HepG2 (cell line): ENCODE measurements around the gene SEMA3C. TPM values are rescaled to one million over a fixed set of nuclear protein-coding genes. Genes with fewer than 3 reads are reported as not detected.

Experiments used
- ATAC-seq: fragments of 200-7000 bp; cut with Tn5 transposase; 3 replicates; pipeline ENCODE4 v1.9.1; 2020; ENCODE audit warnings: mild to moderate bottlenecking, moderate library complexity
- BruUV-seq: library from RNA; stranded (reverse); fragments of 400-500 nt; replicated peaks from 2 replicates; lab custom pipeline; 2021; lab: Mats Ljungman, UMichigan
- CTCF ChIA-PET: fragments of 300-600 bp; formaldehyde crosslinking; extraction: SDS; loops from one replicate; lab custom pipeline; 2021; ENCODE audit warnings: low total read pairs, inconsistent platforms, low intra/inter-chr PET ratio; lab: Yijun Ruan, JAX
- POLR2A ChIA-PET: fragments of 350-600 bp; sonication (Branson Sonifier 250); formaldehyde crosslinking; loops from one replicate; lab custom pipeline; 2020; ENCODE audit warnings: antibody characterized with exemption, inconsistent platforms; lab: Yijun Ruan, JAX
- DNase-seq: peaks from one replicate; pipeline ENCODE4 v3.0.0-alpha.2; 2015; ENCODE audit warnings: low spot score
- FAIRE-seq: peaks from 3 replicates; lab custom pipeline; 2011; peaks lifted over from hg19 to GRCh38; lab: Jason Lieb, UNC
- H2AFZ ChIP-seq: one replicate; pipeline ENCODE4 v1.6.1; 2011; ENCODE audit warnings: low read length, inconsistent platforms
- H3K27ac ChIP-seq: fragments of 300-600 bp; 3 replicates; pipeline ENCODE4 v1.8.0; 2011; ENCODE audit warnings: mixed run types, mild to moderate bottlenecking, mixed read lengths, low read length, inconsistent platforms; ENCODE audit not compliant: insufficient read depth; ENCODE audit errors: extremely low read length
- H3K27me3 ChIP-seq, 2 experiments: fragments of 200-600 bp in 1 of 2; 2 replicates in 1 of 2; 3 replicates in 1 of 2; pipeline versions ENCODE4 v1.6.0 to v1.8.0; 2011; ENCODE audit warnings: low read length in 2 of 2, mild to moderate bottlenecking in 2 of 2, moderate library complexity in 2 of 2, inconsistent platforms in 1 of 2; ENCODE audit not compliant: insufficient read depth in 2 of 2, control insufficient read depth in 1 of 2
- H3K36me3 ChIP-seq, 2 experiments: fragments of 200-600 bp in 1 of 2; replicated peaks in 1 of 2; 2 replicates in 1 of 2; 3 replicates in 1 of 2; pipeline versions ENCODE4 v1.5.1 to v1.8.0; 2011; ENCODE audit warnings: low read length in 2 of 2, inconsistent platforms in 1 of 2; ENCODE audit not compliant: insufficient read depth in 2 of 2, control insufficient read depth in 1 of 2
- H3K4me1 ChIP-seq: 2 replicates; pipeline ENCODE4 v1.5.1; 2012; ENCODE audit warnings: low read length, inconsistent platforms; ENCODE audit not compliant: insufficient read depth
- H3K4me2 ChIP-seq: 2 replicates; pipeline ENCODE4 v1.6.0; 2011; ENCODE audit warnings: low read depth, low read length, inconsistent platforms
- H3K4me3 ChIP-seq, 3 experiments: fragments of 200-600 bp in 1 of 3; sonication (generic), shearing (Covaris generic) in 1 of 3; replicated peaks in 1 of 3; 2 replicates each; pipeline ENCODE4 v1.5.1; 2011 to 2016; ENCODE audit warnings: low read length in 3 of 3, inconsistent platforms in 2 of 3, low read depth in 2 of 3, mild to moderate bottlenecking in 2 of 3, control low read depth in 1 of 3, mixed read lengths in 1 of 3; ENCODE audit not compliant: insufficient read depth in 1 of 3
- H3K79me2 ChIP-seq: one replicate; pipeline ENCODE4 v1.6.1; 2011; ENCODE audit warnings: low read length, inconsistent platforms; ENCODE audit not compliant: insufficient read depth
- H3K9ac ChIP-seq: 2 replicates; pipeline ENCODE4 v1.6.0; 2011; ENCODE audit warnings: mild to moderate bottlenecking, low read depth, low read length, inconsistent platforms; ENCODE audit not compliant: insufficient read depth
- H3K9me3 ChIP-seq: 2 replicates; pipeline ENCODE4 v1.5.1; 2012; ENCODE audit warnings: mild to moderate bottlenecking, low read length
- H4K20me1 ChIP-seq: 2 replicates; pipeline ENCODE4 v1.6.0; 2011; ENCODE audit warnings: inconsistent platforms, mild to moderate bottlenecking, low read length, moderate library complexity; ENCODE audit not compliant: insufficient read depth
- ARID3A ChIP-seq: IDR thresholded peaks from 2 replicates; pipeline ENCODE4 v1.6.1; 2012; ENCODE audit warnings: low read depth, low read length, improper control_type of control experiment
- FOXP4 ChIP-seq: sonication (generic); formaldehyde crosslinking; IDR thresholded peaks from 2 replicates; pipeline ENCODE4 v1.4.0; 2020; ENCODE audit warnings: missing genetic modification reagents
- GLI4 ChIP-seq: sonication (generic); formaldehyde crosslinking; IDR thresholded peaks from 2 replicates; pipeline ENCODE4 v1.5.1; 2020; ENCODE audit warnings: missing genetic modification reagents, mild to moderate bottlenecking, moderate library complexity, borderline replicate concordance
- HDAC2 ChIP-seq: sonication (generic); formaldehyde crosslinking; IDR thresholded peaks from 2 replicates; pipeline ENCODE4 v1.4.0; 2020; ENCODE audit warnings: missing genetic modification reagents
- IRF1 ChIP-seq: sonication (generic); formaldehyde crosslinking; IDR thresholded peaks from 2 replicates; pipeline ENCODE4 v1.4.0; 2020; ENCODE audit warnings: low read depth, mild to moderate bottlenecking, missing genetic modification reagents
- KDM1A ChIP-seq: IDR thresholded peaks from 2 replicates; pipeline ENCODE4 v1.6.1; 2016; ENCODE audit warnings: missing compliant biosample characterization
- KLF9 ChIP-seq: IDR thresholded peaks from 2 replicates; pipeline ENCODE4 v1.6.1; 2016; ENCODE audit warnings: low read depth
- MAFK ChIP-seq, 2 experiments: IDR thresholded peaks in 1 of 2; conservative IDR thresholded peaks in 1 of 2; 2 replicates each; pipeline ENCODE4 v1.6.1; 2011; ENCODE audit warnings: improper control_type of control experiment in 2 of 2, low read length in 2 of 2
- NCOR1 ChIP-seq: fragments of 200-600 bp; sonication (generic); IDR thresholded peaks from 2 replicates; pipeline ENCODE4 v1.7.0; 2017; ENCODE audit warnings: antibody characterized with exemption, low read length, borderline replicate concordance
- SALL2 ChIP-seq: sonication (generic); formaldehyde crosslinking; IDR thresholded peaks from 2 replicates; pipeline ENCODE4 v1.8.1; 2023; ENCODE audit warnings: mild to moderate bottlenecking, missing genetic modification reagents, inconsistent platforms
- SIN3B ChIP-seq: fragments of 150-350 bp; IDR thresholded peaks from 2 replicates; pipeline ENCODE4 v1.6.1; 2014; ENCODE audit warnings: low read length
- U2AF1 ChIP-seq: fragments of 200-400 bp; formaldehyde crosslinking; optimal IDR thresholded peaks from 2 replicates; pipeline ENCODE3; 2017; ENCODE audit warnings: mild to moderate bottlenecking, low read depth, low read length
- ZFAT ChIP-seq: sonication (generic); formaldehyde crosslinking; conservative IDR thresholded peaks from 2 replicates; pipeline ENCODE4 v1.8.1; 2023; ENCODE audit warnings: missing genetic modification reagents, inconsistent platforms
- ZKSCAN1 ChIP-seq: fragments of 150-350 bp; IDR thresholded peaks from 2 replicates; pipeline ENCODE4 v1.6.1; 2014; ENCODE audit warnings: low read length
- ZNF367 ChIP-seq: sonication (generic); formaldehyde crosslinking; IDR thresholded peaks from 2 replicates; pipeline ENCODE4 v1.4.0; 2020; ENCODE audit warnings: missing genetic modification reagents, borderline replicate concordance
- WGBS: methylation state at CpG from one replicate; pipeline ENCODE4 v1.1.6; 2017; ENCODE audit warnings: low lambda C conversion rate; 5-methylcytosine and 5-hydroxymethylcytosine counted together
- in situ Hi-C: cut with HindIII; loops from 2 replicates; pipeline ENCODE4 v1.10.0; 2017; ENCODE audit warnings: low pct_unique_long_range_greater_than_20kb; ENCODE audit not compliant: extremely low pct_ligation_motif_present
- intact Hi-C: fragments of 100-400 bp; cut with micrococcal nuclease; formaldehyde crosslinking; loops from one replicate; pipeline ENCODE4 v1.10.0; 2022; ENCODE audit not compliant: unreplicated experiment
- polyA plus RNA-seq, 8 experiments: library from polyadenylated mRNA; depleted of rRNA in 3 of 8; stranded (reverse) in 7 of 8; unstranded in 1 of 8; fragments of >200 nt; fragmentation: Illumina TruSeq in 4 of 8; extraction: Trizol in 4 of 8; gene quantifications; 2 replicates each; pipeline versions ENCODE4 v1.2.1 to v1.2.3, GENCODE V29; 2011 to 2016; ENCODE audit warnings: low read depth in 4 of 8, missing spikeins in 1 of 8, mixed read lengths in 1 of 8; ENCODE audit not compliant: insufficient read depth in 1 of 8
- total RNA-seq, 5 experiments: library from RNA; depleted of rRNA; stranded (reverse); fragments of >200 nt; fragmentation: Illumina TruSeq; extraction: Trizol; gene quantifications; 2 replicates each; pipeline ENCODE4 v1.2.3, GENCODE V29; 2016; ENCODE audit warnings: low read depth in 1 of 5

The SEMA3C gene
- total and polyA plus RNA-seq, 2 of the 13 experiments (the other 11 are each of a cell fraction or from before 2014, with no cell fraction given): 0.05 to 0.13 TPM

- ATAC-seq (no peak), FAIRE-seq (no peak), DNase-seq (no peak)
- Histone ChIP-seq H3K27ac (no peak overlapping the region), H3K9ac (no peak overlapping the region), H3K79me2 (no peaks in the 10 kb centered on the region), H4K20me1 (no peaks in the 10 kb centered on the region), H2AFZ (no peak overlapping the region), H3K4me1 (no peaks in the 10 kb centered on the region), H3K36me3 (no peaks in the 10 kb centered on the region), H3K4me3 (no peak overlapping the region), H3K4me2 (no peak overlapping the region), H3K9me3 (no peaks in the 10 kb centered on the region), H3K27me3 (no peaks in the 10 kb centered on the region; a peak in 1 of 5 replicates)
- in situ Hi-C loops (no loop called here), intact Hi-C loops (no loop called here)
- WGBS: 46% methylated on average over 2 of the region's 2 CpGs
- BruUV-seq: no TSS peak
- CTCF ChIA-PET: no interaction called here
- TF ChIP-seq IRF1 (CRISPR knock-in tag) (no peak), MAFK (conservative IDR thresholded peaks at IDR 0.05 in 1 of 2, IDR thresholded peaks at IDR 0.05 in 1 of 2; ENCODE audit: low read length in 2 of 2) (0 out of 4 replicates have a peak, but pooled peaks of 1 of the 2 experiments have one; percentile 15), ZNF367 (CRISPR knock-in tag) (no peak), HDAC2 (no peak), ZFAT (CRISPR knock-in tag) (no peak), ZKSCAN1 (no peak), SIN3B (no peak)
- POLR2A ChIA-PET: no interaction called here
These were observed 33.1 kb downstream of the SEMA3C start for GRCh38 chr7:80885757-80886156.

- in situ Hi-C loops: no loop called here
- Histone ChIP-seq H3K27ac (no peak overlapping the region), H3K36me3 (no peaks in the 10 kb centered on the region), H3K4me3 (no peak overlapping the region), H3K9me3 (no peaks in the 10 kb centered on the region), H3K4me2 (no peak overlapping the region), H3K27me3 (no peaks in the 10 kb centered on the region; a peak in 1 of 5 replicates), H2AFZ (no peak overlapping the region), H4K20me1 (no peaks in the 10 kb centered on the region), H3K4me1 (no peaks in the 10 kb centered on the region), H3K9ac (no peak overlapping the region), H3K79me2 (no peaks in the 10 kb centered on the region)
- intact Hi-C loops: no loop called here
- DNase-seq (no peak), FAIRE-seq (no peak), ATAC-seq (no peak)
- BruUV-seq: no TSS peak
- POLR2A ChIA-PET: no interaction called here
- 22% methylated on average over 6 of the region's 6 CpGs for WGBS
- CTCF ChIA-PET: no interaction called here
- no peak for TF ChIP-seq KDM1A
- no peak for TF ChIP-seq KLF9
- no peak for TF ChIP-seq GLI4 (CRISPR knock-in tag)
- TF ChIP-seq FOXP4 (CRISPR knock-in tag): no peak
- no peak for TF ChIP-seq U2AF1
- TF ChIP-seq SALL2 (CRISPR knock-in tag): no peak
- TF ChIP-seq NCOR1: no peak
- TF ChIP-seq ARID3A: no peak
These were observed 34.2 kb downstream of the SEMA3C start for GRCh38 chr7:80884511-80885195.
